GM15510 (cell line): ENCODE results near the gene PARS2.

Source experiments
- POLR2A ChIP-seq: IDR thresholded peaks from 3 replicates; pipeline ENCODE4 v1.6.1; 2011; ENCODE audit warnings: borderline replicate concordance; ENCODE audit not compliant: insufficient read length; ENCODE audit errors: extremely low read depth

PARS2 gene

DNA sequence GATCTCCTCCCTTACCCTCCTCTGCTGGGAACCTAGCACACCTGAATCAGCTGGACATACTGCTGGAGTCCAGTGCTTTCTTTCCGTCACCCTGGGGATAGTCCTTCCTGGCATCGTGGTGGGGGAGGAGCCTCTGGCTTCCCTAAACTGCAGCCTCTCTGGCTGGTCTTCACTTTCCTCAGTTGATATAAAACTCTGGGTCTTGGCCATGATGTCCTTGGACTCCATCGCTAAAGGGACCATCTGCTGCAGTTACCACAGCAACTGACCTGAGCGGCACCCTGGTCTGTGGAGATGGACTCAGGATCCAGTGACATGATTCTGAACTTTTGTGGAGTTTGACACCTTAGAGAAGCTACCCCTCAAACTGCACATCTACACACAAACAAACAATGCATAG is 22.8 kb downstream of the PARS2 start:
- TF ChIP-seq POLR2A, result no peak

DNA sequence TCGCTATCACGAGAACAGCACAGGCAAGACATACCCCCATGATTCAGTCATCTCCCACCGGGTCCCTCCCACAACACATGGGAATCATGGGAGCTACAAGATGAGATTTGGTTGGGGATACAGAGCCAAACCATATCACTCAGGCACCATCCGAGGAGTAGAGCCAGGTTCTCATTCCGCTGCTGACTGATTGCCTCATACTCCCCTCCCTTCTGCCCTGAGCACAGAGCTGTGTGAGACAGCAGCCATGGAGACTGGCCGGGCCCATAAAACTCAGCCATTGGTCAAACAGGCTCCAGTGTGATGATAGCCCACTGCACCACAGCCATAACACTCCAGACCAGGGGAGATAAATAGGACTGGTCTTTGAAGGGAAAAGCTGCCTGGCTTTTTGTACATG is 26.1 kb downstream of the PARS2 start:
- no peak for TF ChIP-seq POLR2A

DNA sequence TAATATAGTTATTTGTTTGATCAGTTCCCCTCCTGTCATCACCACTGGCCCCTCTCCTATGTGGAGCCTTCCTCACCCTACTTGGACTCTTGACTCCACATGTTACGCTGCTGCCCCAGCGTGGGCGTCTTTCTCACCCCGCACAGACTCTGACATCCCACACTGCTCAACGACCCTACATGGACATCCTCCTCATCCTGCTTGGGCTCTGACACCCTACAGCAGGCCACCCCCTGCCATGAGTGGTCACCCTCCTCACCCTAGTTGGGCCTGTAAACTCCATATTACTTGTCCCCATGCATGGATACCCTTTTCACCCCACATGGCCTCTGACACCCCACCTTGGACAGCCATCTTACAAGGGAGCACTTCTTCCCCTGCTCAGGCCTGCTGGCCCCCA is 27.6 kb downstream of the PARS2 start:
- no peak for TF ChIP-seq POLR2A

DNA sequence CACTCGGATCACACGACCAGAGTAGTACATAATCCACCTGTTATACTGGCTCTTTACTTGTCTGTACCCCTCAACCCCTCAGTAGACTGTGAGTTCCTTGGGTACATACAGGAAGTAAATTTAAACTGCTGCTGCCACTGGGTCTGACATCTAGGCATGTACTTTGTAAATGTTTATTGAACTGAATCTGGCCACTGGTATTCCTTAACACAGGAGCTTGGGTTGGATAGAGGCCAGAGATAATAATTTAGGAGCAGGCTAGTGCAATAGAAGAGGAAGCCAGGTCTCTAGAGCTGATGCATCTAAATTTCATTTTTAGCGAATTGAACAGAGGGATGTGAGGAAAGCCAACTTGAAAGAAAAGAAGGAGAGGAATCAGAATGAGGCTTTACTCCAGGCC is 36.3 kb downstream of the PARS2 start:
- no peak for TF ChIP-seq POLR2A

GRCh38 chr1:54724771-54725170 is 39.6 kb downstream of the PARS2 start:
- TF ChIP-seq POLR2A, result no peak

GRCh38 chr1:54723985-54724384 is 40.3 kb downstream of the PARS2 start:
- no peak for TF ChIP-seq POLR2A

GRCh38 chr1:54721719-54722118 is 42.6 kb downstream of the PARS2 start:
- no peak for TF ChIP-seq POLR2A

DNA sequence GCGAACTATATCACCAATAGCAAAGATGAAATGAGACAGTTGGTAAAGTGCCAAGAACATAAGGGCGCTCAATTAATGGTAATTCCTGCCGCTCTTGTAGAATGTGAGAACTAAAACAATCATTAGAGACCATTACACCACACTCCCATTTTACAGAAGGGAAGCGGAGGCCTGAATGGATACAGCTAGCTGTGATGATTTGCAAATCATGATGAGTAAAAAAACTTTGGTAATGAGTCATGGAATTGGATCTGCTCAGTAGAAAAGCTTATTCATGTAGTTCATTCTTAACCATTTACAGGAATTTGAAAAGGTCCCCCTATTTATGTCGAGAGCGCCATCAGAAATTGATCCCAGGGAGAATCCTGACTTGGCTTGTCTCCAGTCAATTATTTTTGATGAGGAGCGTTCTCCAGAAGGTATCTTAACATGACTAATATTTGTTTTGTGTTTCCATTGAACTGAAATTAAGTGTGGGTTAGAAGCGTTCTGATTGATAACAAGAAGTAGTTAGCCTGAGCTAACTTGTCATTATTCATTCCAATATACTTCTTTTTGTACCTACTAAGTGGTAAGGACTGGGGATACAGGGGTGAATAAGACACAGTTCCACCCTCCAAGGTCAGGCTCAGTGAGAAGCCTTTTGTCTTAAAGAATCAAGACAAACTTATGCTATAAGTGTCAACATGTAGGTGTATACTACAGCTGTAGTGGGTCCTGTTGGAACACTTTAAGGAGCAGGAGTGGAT is 47.9 kb downstream of the PARS2 start:
- TF ChIP-seq POLR2A, result no peak

DNA sequence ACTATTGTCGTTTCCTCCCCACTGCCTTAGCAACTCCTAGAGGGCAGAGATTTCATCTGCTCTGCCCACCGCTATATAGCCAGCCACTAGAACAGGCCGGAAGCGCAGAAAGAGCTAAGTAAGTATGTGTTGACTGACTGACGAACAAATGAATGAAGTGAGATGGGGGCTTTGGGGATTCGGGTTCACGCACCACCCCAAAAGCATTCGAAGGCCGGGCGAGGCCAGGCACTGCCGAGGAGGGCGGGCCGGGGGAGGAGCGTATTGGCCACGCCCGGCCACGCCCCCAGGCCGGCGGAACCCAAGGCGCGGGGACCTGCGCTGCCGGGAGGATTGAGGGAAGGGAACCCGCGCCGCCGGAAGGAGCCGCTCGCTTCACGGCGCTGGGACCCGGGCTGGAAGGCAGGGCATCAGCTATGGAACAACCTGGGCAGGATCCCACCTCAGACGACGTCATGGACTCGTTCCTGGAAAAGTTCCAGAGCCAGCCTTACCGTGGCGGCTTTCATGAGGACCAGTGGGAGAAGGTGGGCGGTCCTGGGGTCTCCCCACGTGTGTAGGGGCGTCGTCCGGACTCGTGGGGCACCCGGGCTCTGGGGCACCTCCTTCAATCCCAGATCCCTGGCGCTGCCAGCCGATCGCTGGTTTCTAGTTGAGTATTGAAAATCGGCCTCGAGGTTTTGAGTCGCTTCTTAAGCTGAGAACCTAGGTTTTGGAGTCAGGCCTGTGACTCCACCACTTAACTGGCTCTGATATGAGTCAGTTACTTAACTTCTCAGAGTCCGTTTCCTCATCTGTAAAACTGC is 48.6 kb downstream of the PARS2 start, which contains the start of gene TTC4:
Gene TTC4, plus strand, starts transcription at position 369 of the 806 bp plus-strand sequence. Its CDS starts 48 bp downstream, at position 417.
- peak; percentile 93 for TF ChIP-seq POLR2A

GRCh38 chr1:54714881-54715492 is 49.3 kb downstream of the PARS2 start:
- no peak for TF ChIP-seq POLR2A

- TF ChIP-seq POLR2A, result no peak
Observed at GRCh38 chr1:54711536-54711935, 52.8 kb downstream of the PARS2 start.

GRCh38 chr1:54710841-54711240 is 53.5 kb downstream of the PARS2 start:
- no peak for TF ChIP-seq POLR2A

DNA sequence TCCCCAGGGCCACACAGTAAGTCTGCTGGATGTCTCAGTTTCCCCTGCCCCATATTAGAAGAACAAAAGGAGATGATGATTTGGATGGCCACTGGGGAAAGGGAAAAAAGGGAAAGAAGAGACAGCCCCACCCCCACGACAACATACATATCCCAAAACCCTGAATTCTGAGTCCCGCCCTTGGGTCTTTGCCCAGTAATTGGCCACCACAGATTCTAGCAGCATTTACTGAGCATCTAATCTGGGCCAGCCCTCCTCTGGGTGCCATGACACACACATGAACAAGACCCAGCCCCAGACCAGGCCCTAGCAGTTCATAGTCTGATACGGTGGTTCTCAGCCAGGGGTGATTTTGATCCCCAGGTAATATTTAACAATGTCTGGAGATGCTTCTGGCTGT is 53.9 kb downstream of the PARS2 start:
- no peak for TF ChIP-seq POLR2A

GRCh38 chr1:54709547-54710292 is 54.6 kb downstream of the PARS2 start:
- TF ChIP-seq POLR2A, result no peak

DNA sequence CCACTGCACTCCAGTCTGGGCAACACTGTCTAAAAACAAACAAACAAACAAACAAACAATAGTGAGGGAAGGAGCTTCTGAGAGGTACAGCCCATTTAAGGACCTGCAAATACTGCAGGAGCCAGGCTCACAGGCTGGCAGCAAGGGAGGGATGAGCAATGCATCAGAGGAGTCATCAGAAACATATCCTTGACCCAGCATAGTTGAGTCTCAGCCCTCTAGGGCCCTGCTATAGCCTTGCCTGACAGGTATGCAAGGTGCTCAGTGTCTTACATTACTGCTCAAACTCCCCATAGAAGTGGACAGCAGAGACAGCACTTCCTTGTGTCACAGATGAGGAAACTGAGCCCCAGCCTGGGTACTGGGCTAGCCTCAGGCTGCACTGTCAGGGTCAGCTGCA is 55.9 kb downstream of the PARS2 start:
- TF ChIP-seq POLR2A, result no peak
